Esophagus muscularis mucosa (tissue), 4 donors: ENCODE results near the gene GRB7. TPM values are rescaled to one million over a fixed set of nuclear protein-coding genes. Genes with fewer than 3 reads are reported as not detected.

Experiments used
- DNase-seq: peaks from one replicate; pipeline ENCODE4 v3.0.0-alpha.2; 2017; ENCODE audit errors: extremely low spot score
- H3K27ac ChIP-seq, 4 donors: fragments of 200-600 bp; sonication (generic); replicated peaks in 1 of 4; 1 replicate in 3 of 4; 2 replicates in 1 of 4; pipeline ENCODE4 v1.5.1; 2016 to 2019; ENCODE audit warnings: mild to moderate bottlenecking in 1 of 4
- H3K27me3 ChIP-seq, 4 donors: fragments of 200-600 bp; sonication (generic); one replicate each; pipeline versions ENCODE4 v1.5.1 to v1.6.0; 2016 to 2019
- H3K36me3 ChIP-seq, 4 donors: fragments of 200-600 bp; sonication (generic); one replicate each; pipeline ENCODE4 v1.5.1; 2016 to 2019
- H3K4me1 ChIP-seq, 4 donors: fragments of 200-600 bp; sonication (generic); one replicate each; pipeline ENCODE4 v1.5.1; 2016 to 2019
- H3K4me3 ChIP-seq, 4 donors: fragments of 200-600 bp; sonication (generic); 1 replicate in 2 of 4; 2 replicates in 2 of 4; pipeline ENCODE4 v1.5.1; 2016 to 2019; ENCODE audit warnings: mild to moderate bottlenecking in 4 of 4, moderate library complexity in 1 of 4
- H3K9me3 ChIP-seq, 4 donors: fragments of 200-600 bp; sonication (generic); 1 replicate in 3 of 4; 2 replicates in 1 of 4; pipeline ENCODE4 v1.5.1; 2016 to 2019
- CTCF ChIP-seq, 3 experiments: fragments of 200-600 bp in 2 of 3; fragments of 450-650 bp in 1 of 3; sonication (generic) in 2 of 3; IDR thresholded peaks; one replicate each; pipeline ENCODE4 v1.5.1; 2017 to 2019; ENCODE audit warnings: antibody characterized with exemption in 3 of 3, mild to moderate bottlenecking in 2 of 3, moderate library complexity in 1 of 3
- EP300 ChIP-seq: sonication (generic); formaldehyde crosslinking; IDR thresholded peaks from one replicate; pipeline ENCODE4 v1.6.1; 2017; ENCODE audit warnings: antibody characterized with exemption
- POLR2A ChIP-seq: fragments of 450-650 bp; IDR thresholded peaks from one replicate; pipeline ENCODE4 v1.6.1; 2017; ENCODE audit warnings: antibody characterized with exemption, moderate library complexity, mild to moderate bottlenecking, low read depth
- POLR2AphosphoS5 ChIP-seq, 2 donors: sonication (generic); formaldehyde crosslinking; IDR thresholded peaks; one replicate each; pipeline ENCODE4 v1.6.1; 2017; ENCODE audit warnings: antibody characterized with exemption in 2 of 2
- WGBS: methylation state at CpG from one replicate; pipeline ENCODE4 v1.1.5; 2018; 5-methylcytosine and 5-hydroxymethylcytosine counted together
- intact Hi-C: fragments of 100-400 bp; cut with DNase I; formaldehyde crosslinking; loops from one replicate; pipeline ENCODE4 v1.15.1; 2023
- total RNA-seq, 4 donors: library from RNA; depleted of rRNA; stranded (reverse); fragments of >200 nt; gene quantifications; one replicate each; pipeline versions ENCODE4 v1.1.0 to v1.2.1, GENCODE V29; 2016

The GRB7 gene
- total RNA-seq, 4 donors from 2014 or later, result 0.23 to 0.83 (median 0.55) TPM

GRCh38 chr17:39700148-39700987, 37.4 kb upstream of the GRB7 start:
- Histone ChIP-seq H3K4me1 (peaks cover 31 to 57% (median 49%) of the 10 kb centered on the region in 4 donors), H3K27me3 (no peaks in the 10 kb centered on the region), H3K4me3 (peak overlapping the region; percentile 93 to 99 (median 97)), H3K27ac (peak overlapping the region; percentile 85 to 92 (median 87)), H3K36me3 (no peaks in the 10 kb centered on the region), H3K9me3 (no peaks in the 10 kb centered on the region)
- intact Hi-C loops, result no loop called here
- WGBS, result 7% methylated on average over 37 of the region's 57 CpGs
- TF ChIP-seq POLR2AphosphoS5 (IDR thresholded peaks at IDR 0.05) (no peak), EP300 (no peak), CTCF (IDR thresholded peaks at IDR 0.05) (no peak), POLR2A (no peak)
- DNase-seq, result no peak

- H3K4me3 ChIP-seq, result peak overlapping the region; percentile 93 to 99 (median 97)
- H3K4me1 ChIP-seq, result peaks cover 35 to 64% (median 56%) of the 10 kb centered on the region in 4 donors
- H3K9me3 ChIP-seq, result no peaks in the 10 kb centered on the region
- TF ChIP-seq POLR2AphosphoS5 (IDR thresholded peaks at IDR 0.05) (no peak), CTCF (IDR thresholded peaks at IDR 0.05) (no peak), EP300 (no peak), POLR2A (no peak)
- peak overlapping the region; percentile 85 to 92 (median 87) for H3K27ac ChIP-seq
- H3K27me3 ChIP-seq, result no peaks in the 10 kb centered on the region
- DNase-seq, result no peak
- peaks cover 0 to under 1% (median 0%) of the 10 kb centered on the region in 4 donors for H3K36me3 ChIP-seq
- intact Hi-C loops, result no loop called here
- WGBS, result 33% methylated on average over 7 of the region's 10 CpGs
Measured at GRCh38 chr17:39701012-39701783, 36.5 kb upstream of the GRB7 start.

- H3K27ac ChIP-seq, result no peak overlapping the region
- no peaks in the 10 kb centered on the region for H3K9me3 ChIP-seq
- H3K4me3 ChIP-seq, result peak overlapping the region; percentile 9 to 99 (median 96)
- H3K27me3 ChIP-seq, result no peaks in the 10 kb centered on the region
- peaks cover 0 to 7% (median 4%) of the 10 kb centered on the region in 4 donors for H3K36me3 ChIP-seq
- 63% methylated on average over 4 of the region's 4 CpGs for WGBS
- intact Hi-C loops, result no loop called here
- no peak for DNase-seq
- peaks cover 35 to 64% (median 56%) of the 10 kb centered on the region in 4 donors for H3K4me1 ChIP-seq
- TF ChIP-seq CTCF (IDR thresholded peaks at IDR 0.05) (no peak), POLR2A (no peak), EP300 (no peak), POLR2AphosphoS5 (IDR thresholded peaks at IDR 0.05) (no peak)
Measured at GRCh38 chr17:39701784-39702422, 35.8 kb upstream of the GRB7 start.

GRCh38 chr17:39702901-39703893, 34.5 kb upstream of the GRB7 start:
- TF ChIP-seq CTCF (IDR thresholded peaks at IDR 0.05) (no peak), POLR2A (no peak), POLR2AphosphoS5 (IDR thresholded peaks at IDR 0.05) (no peak), EP300 (no peak)
- DNase-seq, result no peak
- no peak overlapping the region for H3K4me3 ChIP-seq
- peaks cover 35 to 64% (median 56%) of the 10 kb centered on the region in 4 donors for H3K4me1 ChIP-seq
- no peaks in the 10 kb centered on the region for H3K27me3 ChIP-seq
- intact Hi-C loops, result no loop called here
- H3K36me3 ChIP-seq, result peaks cover 11 to 20% (median 17%) of the 10 kb centered on the region in 4 donors
- WGBS, result 73% methylated on average over 11 of the region's 12 CpGs
- H3K27ac ChIP-seq, result no peak overlapping the region
- H3K9me3 ChIP-seq, result no peaks in the 10 kb centered on the region
